Astrocyte (in vitro differentiated cells and primary cell): ENCODE measurements around the gene IL2. TPM values are rescaled to one million over a fixed set of nuclear protein-coding genes. Genes with fewer than 3 reads are reported as not detected.

Experiments
- DNase-seq: peaks from one replicate; pipeline ENCODE4 v3.0.0-alpha.2; 2010; ENCODE audit warnings: low read depth
- FAIRE-seq: peaks from 2 replicates; lab custom pipeline; 2011; peaks lifted over from hg19 to GRCh38; lab: Jason Lieb, UNC
- H2AFZ ChIP-seq: 2 replicates; pipeline ENCODE4 v1.6.0; 2012; ENCODE audit warnings: low read depth, low read length, inconsistent platforms
- H3K27ac ChIP-seq: 2 replicates; pipeline ENCODE4 v1.5.1; 2011; ENCODE audit warnings: low read depth, low read length, inconsistent platforms
- H3K27me3 ChIP-seq: 2 replicates; pipeline ENCODE4 v1.6.0; 2011; ENCODE audit warnings: low read length, inconsistent platforms; ENCODE audit not compliant: insufficient read depth
- H3K36me3 ChIP-seq: 2 replicates; pipeline ENCODE4 v1.5.1; 2011; ENCODE audit warnings: low read length, inconsistent platforms; ENCODE audit not compliant: insufficient read depth
- H3K4me1 ChIP-seq: 2 replicates; pipeline ENCODE4 v1.5.1; 2011; ENCODE audit warnings: low read length, inconsistent platforms; ENCODE audit not compliant: insufficient read depth
- H3K4me2 ChIP-seq: 2 replicates; pipeline ENCODE4 v1.6.0; 2012; ENCODE audit warnings: low read length, inconsistent platforms
- H3K4me3 ChIP-seq: 2 replicates; pipeline ENCODE4 v1.5.1; 2011; ENCODE audit warnings: low read depth, mild to moderate bottlenecking, low read length, inconsistent platforms; ENCODE audit not compliant: insufficient read depth
- H3K79me2 ChIP-seq: 2 replicates; pipeline ENCODE4 v1.6.0; 2012; ENCODE audit warnings: mild to moderate bottlenecking, low read length, inconsistent platforms; ENCODE audit not compliant: insufficient read depth
- H3K9ac ChIP-seq: 2 replicates; pipeline ENCODE4 v1.6.0; 2012; ENCODE audit warnings: mild to moderate bottlenecking, low read length, inconsistent platforms
- H3K9me3 ChIP-seq: 2 replicates; pipeline ENCODE4 v1.5.1; 2012; ENCODE audit warnings: low read depth, mild to moderate bottlenecking, low read length, inconsistent platforms; ENCODE audit not compliant: insufficient read depth
- H4K20me1 ChIP-seq: 2 replicates; pipeline ENCODE4 v1.6.0; 2012; ENCODE audit warnings: low read length, inconsistent platforms; ENCODE audit not compliant: insufficient read depth
- H3K27ac Mint-ChIP-seq: one replicate; pipeline ENCODE4 v1.8.0; 2021; ENCODE audit warnings: mild to moderate bottlenecking, mixed read lengths; ENCODE audit not compliant: unreplicated experiment
- H3K27me3 Mint-ChIP-seq: one replicate; pipeline ENCODE4 v1.8.0; 2021; ENCODE audit warnings: low read depth, mixed read lengths; ENCODE audit not compliant: unreplicated experiment
- H3K36me3 Mint-ChIP-seq: one replicate; pipeline ENCODE4 v1.8.0; 2021; ENCODE audit warnings: low read depth, mixed read lengths; ENCODE audit not compliant: unreplicated experiment
- H3K4me1 Mint-ChIP-seq: one replicate; pipeline ENCODE4 v1.8.0; 2021; ENCODE audit warnings: low read depth, mixed read lengths; ENCODE audit not compliant: unreplicated experiment
- H3K4me3 Mint-ChIP-seq: one replicate; pipeline ENCODE4 v1.8.0; 2021; ENCODE audit warnings: mild to moderate bottlenecking, moderate library complexity, mixed read lengths; ENCODE audit not compliant: unreplicated experiment
- H3K9me3 Mint-ChIP-seq: one replicate; pipeline ENCODE4 v1.8.0; 2021; ENCODE audit warnings: mild to moderate bottlenecking, mixed read lengths; ENCODE audit not compliant: unreplicated experiment
- CTCF ChIP-seq: IDR thresholded peaks from 2 replicates; pipeline ENCODE4 v1.5.1; 2011; ENCODE audit warnings: low read depth, mild to moderate bottlenecking, inconsistent platforms, low read length, moderate library complexity; ENCODE audit not compliant: insufficient read depth
- EZH2 ChIP-seq: IDR thresholded peaks from 2 replicates; pipeline ENCODE4 v1.6.1; 2012; ENCODE audit warnings: mild to moderate bottlenecking, low read length, inconsistent platforms; ENCODE audit not compliant: insufficient read depth
- total RNA-seq: library from RNA; stranded (reverse); gene quantifications from 2 replicates; pipeline ENCODE4 v1.2.1, GENCODE V29; 2021

Gene IL2
- total RNA-seq, 1 donor from 2014 or later, result not detected

GRCh38 chr4:122479935-122480416 lies 23.5 kb upstream of the IL2 start:
- Mint-ChIP-seq H3K4me3 (no peak overlapping the region), H3K27me3 (no peaks in the 10 kb centered on the region), H3K36me3 (no peaks in the 10 kb centered on the region), H3K4me1 (no peaks in the 10 kb centered on the region), H3K27ac (no peak overlapping the region), H3K9me3 (no peaks in the 10 kb centered on the region)
- Histone ChIP-seq H3K9ac (no peak overlapping the region), H3K27me3 (no peaks in the 10 kb centered on the region), H3K9me3 (no peaks in the 10 kb centered on the region), H2AFZ (no peak overlapping the region), H3K4me1 (no peaks in the 10 kb centered on the region), H3K4me3 (no peak overlapping the region), H3K4me2 (no peak overlapping the region), H3K36me3 (no peaks in the 10 kb centered on the region), H3K27ac (no peak overlapping the region), H4K20me1 (no peaks in the 10 kb centered on the region), H3K79me2 (no peaks in the 10 kb centered on the region)
- no peak for TF ChIP-seq CTCF
- no peak for TF ChIP-seq EZH2
- FAIRE-seq, result no peak
- peak; percentile 81 for DNase-seq

GRCh38 chr4:122476745-122477144 lies 20.2 kb upstream of the IL2 start:
- no peaks in the 10 kb centered on the region for H3K36me3 ChIP-seq
- Mint-ChIP-seq H3K36me3 (no peaks in the 10 kb centered on the region), H3K4me3 (no peak overlapping the region), H3K27ac (no peak overlapping the region), H3K27me3 (no peaks in the 10 kb centered on the region), H3K9me3 (no peaks in the 10 kb centered on the region), H3K4me1 (no peaks in the 10 kb centered on the region)
- H4K20me1 ChIP-seq, result no peaks in the 10 kb centered on the region
- no peaks in the 10 kb centered on the region for H3K9me3 ChIP-seq
- H3K9ac ChIP-seq, result no peak overlapping the region
- no peak for DNase-seq
- H3K79me2 ChIP-seq, result no peaks in the 10 kb centered on the region
- no peak for TF ChIP-seq CTCF
- no peak for TF ChIP-seq EZH2
- H3K27ac ChIP-seq, result no peak overlapping the region
- no peak overlapping the region for H3K4me2 ChIP-seq
- H3K4me3 ChIP-seq, result no peak overlapping the region
- no peaks in the 10 kb centered on the region for H3K27me3 ChIP-seq
- no peaks in the 10 kb centered on the region for H3K4me1 ChIP-seq
- H2AFZ ChIP-seq, result no peak overlapping the region
- no peak for FAIRE-seq

GRCh38 chr4:122476126-122476525 lies 19.6 kb upstream of the IL2 start:
- no peak for TF ChIP-seq EZH2
- no peak for TF ChIP-seq CTCF
- Histone ChIP-seq H3K79me2 (no peaks in the 10 kb centered on the region), H3K9ac (no peak overlapping the region), H3K4me3 (no peak overlapping the region), H2AFZ (no peak overlapping the region), H3K27me3 (no peaks in the 10 kb centered on the region), H3K36me3 (no peaks in the 10 kb centered on the region), H3K4me1 (no peaks in the 10 kb centered on the region), H3K27ac (no peak overlapping the region), H4K20me1 (no peaks in the 10 kb centered on the region), H3K9me3 (no peaks in the 10 kb centered on the region), H3K4me2 (no peak overlapping the region)
- Mint-ChIP-seq H3K27me3 (no peaks in the 10 kb centered on the region), H3K4me1 (no peaks in the 10 kb centered on the region), H3K36me3 (no peaks in the 10 kb centered on the region), H3K9me3 (peaks cover 2% of the 10 kb centered on the region), H3K4me3 (no peak overlapping the region), H3K27ac (no peak overlapping the region)
- no peak for FAIRE-seq
- no peak for DNase-seq
